Stimulated activated CD8-positive, alpha-beta memory T cell treated with anti-CD3 and anti-CD28 coated beads, Interleukin-2, amount 100 ng/mL, for 1 hour (primary cell): ENCODE measurements around the gene ALOX15B.
"Not testable (repeated sequence)": the region's sequence is repeated elsewhere in the genome, so short reads cannot be mapped to it uniquely, and the experiment has no call there.

ENCODE experiments used
- DNase-seq, 2 donors: peaks; one replicate each; pipeline ENCODE4 v3.0.0-alpha.2; 2020; ENCODE audit warnings: low read depth in 2 of 2

ALOX15B gene

GRCh38 chr17:8013731-8014557, 24.9 kb upstream of the ALOX15B start:
- no peak for DNase-seq

- no peak for DNase-seq
Observed at GRCh38 chr17:8014558-8014850, 24.4 kb upstream of the ALOX15B start.

DNA sequence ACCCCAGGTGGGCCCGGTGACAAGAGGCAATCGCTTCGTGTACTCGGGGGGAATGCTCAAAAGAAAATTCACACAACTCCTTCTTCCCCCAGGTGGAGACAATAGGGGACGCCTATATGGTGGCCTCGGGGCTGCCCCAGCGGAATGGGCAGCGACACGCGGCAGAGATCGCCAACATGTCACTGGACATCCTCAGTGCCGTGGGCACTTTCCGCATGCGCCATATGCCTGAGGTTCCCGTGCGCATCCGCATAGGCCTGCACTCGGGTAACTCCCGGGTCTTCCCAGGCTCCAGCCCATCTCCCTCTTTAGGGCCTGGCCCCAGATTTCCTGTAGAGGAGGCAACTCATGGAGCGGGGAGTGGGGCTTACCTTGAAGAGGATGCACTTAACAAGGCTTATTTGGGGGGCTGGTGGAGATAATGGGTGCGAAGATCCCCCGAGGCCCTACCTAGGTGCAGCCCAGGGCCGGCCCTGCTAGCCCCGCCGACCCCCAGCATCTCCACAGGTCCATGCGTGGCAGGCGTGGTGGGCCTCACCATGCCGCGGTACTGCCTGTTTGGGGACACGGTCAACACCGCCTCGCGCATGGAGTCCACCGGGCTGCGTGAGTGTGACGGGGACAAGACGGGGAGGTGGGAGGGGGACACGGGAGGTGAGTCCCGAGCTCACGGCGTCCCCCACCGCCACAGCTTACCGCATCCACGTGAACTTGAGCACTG, 23.5 kb upstream of the ALOX15B start:
- DNase-seq, result no peak

DNA sequence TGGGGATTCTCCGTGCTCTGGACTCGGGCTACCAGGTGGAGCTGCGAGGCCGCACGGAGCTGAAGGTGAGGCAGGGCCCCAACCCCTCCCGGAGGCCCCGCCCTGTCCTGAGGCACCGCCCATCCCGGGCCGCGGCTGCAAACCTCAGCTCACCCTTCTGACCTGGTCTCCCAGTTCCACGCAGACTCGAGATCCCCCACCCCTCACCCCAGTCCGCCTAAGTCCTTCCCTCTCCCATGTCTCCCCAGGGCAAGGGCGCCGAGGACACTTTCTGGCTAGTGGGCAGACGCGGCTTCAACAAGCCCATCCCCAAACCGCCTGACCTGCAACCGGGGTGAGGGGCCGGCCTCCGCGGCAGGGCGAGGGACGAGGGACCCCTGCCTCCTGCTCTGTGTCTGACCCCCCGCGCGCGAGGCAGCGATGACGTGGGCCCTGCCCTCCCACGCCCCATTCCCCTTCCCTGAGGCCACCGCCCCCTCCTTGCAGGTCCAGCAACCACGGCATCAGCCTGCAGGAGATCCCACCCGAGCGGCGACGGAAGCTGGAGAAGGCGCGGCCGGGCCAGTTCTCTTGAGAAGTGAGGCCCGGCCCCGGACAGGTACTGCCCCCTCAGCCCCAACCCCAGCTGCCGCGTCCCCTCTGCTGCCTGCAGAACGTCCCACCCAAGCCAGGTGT, 22.8 kb upstream of the ALOX15B start:
- no peak for DNase-seq

GRCh38 chr17:8016632-8017424, 22.0 kb upstream of the ALOX15B start:
- no peak for DNase-seq

GRCh38 chr17:8018436-8018835, 20.4 kb upstream of the ALOX15B start:
- no peak for DNase-seq

DNA sequence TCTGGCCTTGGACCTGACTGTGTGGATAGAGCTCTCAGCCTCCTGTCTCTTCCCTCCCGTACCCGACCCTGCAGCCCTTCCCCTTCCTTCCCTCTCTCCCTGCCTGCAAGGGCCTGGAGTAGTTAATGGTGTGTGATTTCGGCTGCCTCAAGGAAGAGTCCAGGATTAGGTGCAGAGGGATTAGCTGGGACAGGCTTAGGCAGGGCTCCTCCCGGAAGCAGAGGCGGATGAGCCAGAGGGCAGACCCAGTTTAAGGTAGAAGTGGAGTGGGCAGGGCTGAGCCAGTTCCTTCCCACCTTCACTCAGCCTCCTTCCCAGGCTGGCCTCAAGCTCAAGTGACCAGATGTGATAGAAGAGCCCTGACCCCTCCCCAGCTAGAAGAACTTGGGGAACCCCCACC, 19.7 kb upstream of the ALOX15B start:
- no peak for DNase-seq

DNA sequence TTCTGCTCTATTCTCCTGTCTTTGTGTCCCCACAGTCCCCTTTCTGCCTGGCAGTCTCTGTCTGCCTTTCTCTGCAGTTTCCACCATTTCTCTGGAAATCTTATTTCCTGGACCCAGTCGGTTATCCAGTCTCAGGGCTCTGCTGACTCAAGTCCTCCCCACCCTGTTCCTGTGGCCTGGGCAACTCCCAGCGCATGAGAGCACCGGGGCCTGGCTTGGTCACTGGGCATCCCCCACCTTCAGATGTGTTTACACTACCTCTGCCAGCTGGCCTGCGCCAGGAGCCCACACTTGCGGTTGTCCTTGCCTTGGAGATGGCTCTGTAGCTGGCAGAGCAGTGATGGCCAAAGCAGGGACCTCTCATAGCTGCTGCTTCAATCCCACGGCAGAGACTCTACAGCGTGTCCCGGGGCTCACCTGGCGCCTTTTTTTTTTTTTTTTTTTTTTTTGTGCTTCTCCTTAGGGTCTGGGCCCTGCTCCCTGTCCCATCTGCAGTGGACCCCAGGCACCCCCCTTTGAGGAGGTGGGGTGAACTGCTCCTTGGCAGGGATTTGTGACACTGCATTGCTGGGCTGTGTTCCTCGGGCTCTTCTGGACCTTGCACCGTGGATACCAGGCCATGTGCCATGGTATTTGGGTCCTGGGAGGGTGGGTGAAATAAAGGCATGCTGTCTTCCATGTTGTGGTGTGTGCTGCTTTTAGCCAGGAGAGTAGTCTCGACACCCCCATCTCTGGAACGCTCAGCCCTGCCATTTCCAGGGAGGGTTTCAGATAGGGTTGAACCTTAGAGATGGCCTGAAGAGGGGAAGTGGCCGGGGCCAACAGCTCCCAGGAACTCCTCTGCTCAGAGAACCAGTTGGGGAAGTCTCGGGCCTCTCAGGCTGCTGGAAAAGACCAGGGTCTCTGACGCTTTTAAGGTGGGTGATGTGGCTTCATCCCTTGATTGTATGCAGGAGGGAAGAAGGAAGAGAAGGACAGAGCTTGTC, 18.9 kb upstream of the ALOX15B start:
- no peak for DNase-seq

DNA sequence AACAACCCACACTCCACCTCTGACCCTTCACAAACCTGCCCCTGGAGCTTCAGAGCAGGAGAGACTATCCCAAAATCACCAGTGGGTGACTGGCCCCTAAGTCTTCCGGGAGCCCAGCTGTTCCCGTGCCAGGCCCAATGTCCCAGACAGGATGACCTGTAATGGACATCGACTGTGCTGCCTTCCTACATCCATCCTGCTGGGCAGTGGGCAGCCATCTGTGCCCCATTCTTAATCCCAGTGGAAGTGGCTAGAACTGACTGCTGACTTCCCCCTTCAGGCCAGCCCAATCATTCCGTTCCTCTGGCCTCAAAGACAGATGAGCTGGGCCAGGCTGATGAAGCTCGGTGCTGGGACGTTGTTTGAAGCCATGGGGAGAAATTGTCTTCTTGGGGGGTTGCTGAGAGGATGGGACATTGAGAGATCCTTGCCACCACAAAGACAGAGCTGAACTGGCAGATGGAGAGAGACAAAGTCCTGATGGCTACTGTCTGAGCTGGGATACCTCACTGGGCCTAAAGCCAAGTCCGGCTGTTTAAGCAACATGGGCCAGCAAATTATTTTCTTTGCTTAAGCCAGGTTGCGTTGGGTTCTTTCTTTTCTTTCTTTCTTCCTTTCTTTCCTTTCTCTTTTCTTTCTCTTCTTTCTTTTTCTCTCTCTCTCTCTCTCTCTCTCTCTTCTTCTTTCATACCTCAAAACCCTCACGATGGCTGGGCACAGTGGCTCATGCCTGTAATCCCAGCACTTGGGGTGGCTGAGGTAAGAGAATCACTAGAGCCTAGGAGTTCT, 17.9 kb upstream of the ALOX15B start:
- DNase-seq, result no peak

- DNase-seq, result no peak
Observed at GRCh38 chr17:8021565-8022359, 17.1 kb upstream of the ALOX15B start.

GRCh38 chr17:8022360-8023003, 16.4 kb upstream of the ALOX15B start:
- DNase-seq, result no peak

DNA sequence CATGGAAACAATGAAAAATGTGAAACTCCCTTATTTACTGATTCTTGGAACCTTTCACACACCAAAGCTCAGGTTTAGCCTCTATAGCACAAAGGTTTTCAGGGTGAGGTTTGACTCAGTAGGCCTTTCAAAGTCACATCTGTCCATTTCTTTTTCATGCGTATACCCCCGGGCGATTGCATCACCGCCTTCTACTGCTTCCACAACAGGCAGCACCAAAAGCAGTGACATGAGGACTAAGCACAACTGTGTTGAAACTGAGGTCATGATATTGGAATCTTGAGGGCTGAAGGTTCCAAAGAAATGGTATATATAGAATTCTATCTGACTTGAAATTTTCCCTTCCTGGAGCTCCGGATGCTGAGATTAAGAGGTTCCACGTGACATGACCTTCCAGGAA, 14.7 kb upstream of the ALOX15B start:
- DNase-seq, result not testable (repeated sequence)

GRCh38 chr17:8025176-8025911, 13.5 kb upstream of the ALOX15B start:
- DNase-seq, result no peak

DNA sequence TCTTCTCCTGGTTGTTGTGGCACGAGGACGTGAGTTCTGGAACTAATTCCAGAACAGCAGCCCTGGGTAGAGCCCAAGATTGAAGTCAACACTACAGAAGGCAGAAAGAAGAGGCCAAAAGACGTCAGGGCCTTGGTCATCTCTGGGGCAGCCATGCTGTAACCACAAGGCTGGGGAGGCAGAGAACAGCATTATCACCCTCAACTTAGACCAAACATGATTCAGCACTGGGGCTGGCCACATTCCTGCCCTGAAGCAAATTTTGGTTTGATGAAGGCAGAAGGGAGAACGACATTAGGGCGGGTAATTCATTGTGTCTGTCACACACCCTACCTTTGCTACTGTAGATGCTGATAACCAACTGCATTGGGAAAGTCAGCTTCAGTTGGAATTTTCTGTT, 9.7 kb upstream of the ALOX15B start:
- no peak for DNase-seq

DNA sequence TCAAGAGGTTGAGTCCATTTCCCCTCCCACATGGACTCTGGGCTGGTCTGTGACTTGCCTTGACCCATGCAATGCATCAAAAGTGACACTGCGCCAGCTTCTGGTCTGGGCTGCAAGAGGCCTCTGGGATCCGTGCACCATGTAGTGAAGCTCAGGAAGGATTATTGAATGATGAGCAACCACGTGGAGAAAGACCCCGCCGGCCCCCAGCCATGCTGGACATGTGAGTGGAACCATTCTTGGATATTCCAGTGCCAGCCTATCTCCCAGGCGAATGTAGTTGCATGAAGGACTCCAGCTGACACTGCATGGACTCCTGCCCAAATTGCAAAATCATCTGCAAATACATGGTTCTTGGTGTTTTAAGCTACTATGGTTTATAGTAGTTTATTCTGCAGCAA, 7.6 kb upstream of the ALOX15B start:
- DNase-seq, result no peak

DNA sequence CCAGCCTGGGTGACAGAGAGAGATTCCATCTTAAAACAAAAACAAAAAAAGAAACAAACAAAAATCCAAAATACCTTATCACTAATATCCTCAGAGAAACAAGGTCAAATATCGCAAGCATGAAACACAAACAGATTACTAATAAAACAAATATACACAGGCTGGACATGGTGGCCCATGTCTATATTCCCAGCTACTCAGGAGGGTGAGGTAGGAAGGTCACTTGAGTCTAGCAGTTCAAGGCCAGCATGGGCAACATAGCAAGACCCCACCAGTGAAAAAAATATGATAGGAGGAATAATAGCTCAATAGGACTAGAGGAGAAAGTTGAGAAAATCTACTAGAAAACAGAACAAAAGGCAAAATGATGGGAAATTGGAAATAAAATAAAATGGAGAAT, 6.9 kb upstream of the ALOX15B start:
- DNase-seq, result no peak

- DNase-seq, result no peak
Observed at GRCh38 chr17:8032442-8032841, 6.4 kb upstream of the ALOX15B start.

- no peak for DNase-seq
Observed at GRCh38 chr17:8039611-8040168, 831 bp downstream of the ALOX15B start.
